GM19372 (cell line): Measurements from ENCODE around the gene LMF1.
"Not testable (repeated sequence)": the region's sequence is repeated elsewhere in the genome, so short reads cannot be mapped to it uniquely, and the experiment has no call there.

ENCODE experiments used
- ATAC-seq: cut with Tn5 transposase; IDR thresholded peaks from one replicate; pipeline ENCODE4 v1.9.1; 2021; ENCODE audit warnings: mild to moderate bottlenecking, low read depth, moderate library complexity; ENCODE audit not compliant: unreplicated experiment

LMF1 gene

DNA sequence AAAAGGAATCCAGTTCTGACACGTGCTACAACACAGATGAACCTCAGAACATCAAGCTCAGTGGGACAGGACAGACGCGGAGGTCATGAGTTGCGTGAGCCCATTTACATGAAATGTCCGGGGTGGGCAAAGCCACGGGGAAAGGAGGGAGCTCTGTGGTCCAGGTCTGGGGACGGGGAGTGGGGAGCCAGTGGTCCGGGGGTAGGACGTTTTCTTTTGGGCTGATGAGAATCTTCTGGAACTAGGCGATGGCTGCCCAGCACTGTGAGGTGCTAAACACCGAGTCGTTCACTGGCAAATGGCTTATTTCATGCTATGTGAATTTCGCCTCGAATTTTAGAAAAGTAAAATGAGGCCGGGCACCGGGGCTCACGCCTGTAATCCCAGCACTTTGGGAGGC lies 2.6 kb upstream of the LMF1 start:
- ATAC-seq, result no peak

DNA sequence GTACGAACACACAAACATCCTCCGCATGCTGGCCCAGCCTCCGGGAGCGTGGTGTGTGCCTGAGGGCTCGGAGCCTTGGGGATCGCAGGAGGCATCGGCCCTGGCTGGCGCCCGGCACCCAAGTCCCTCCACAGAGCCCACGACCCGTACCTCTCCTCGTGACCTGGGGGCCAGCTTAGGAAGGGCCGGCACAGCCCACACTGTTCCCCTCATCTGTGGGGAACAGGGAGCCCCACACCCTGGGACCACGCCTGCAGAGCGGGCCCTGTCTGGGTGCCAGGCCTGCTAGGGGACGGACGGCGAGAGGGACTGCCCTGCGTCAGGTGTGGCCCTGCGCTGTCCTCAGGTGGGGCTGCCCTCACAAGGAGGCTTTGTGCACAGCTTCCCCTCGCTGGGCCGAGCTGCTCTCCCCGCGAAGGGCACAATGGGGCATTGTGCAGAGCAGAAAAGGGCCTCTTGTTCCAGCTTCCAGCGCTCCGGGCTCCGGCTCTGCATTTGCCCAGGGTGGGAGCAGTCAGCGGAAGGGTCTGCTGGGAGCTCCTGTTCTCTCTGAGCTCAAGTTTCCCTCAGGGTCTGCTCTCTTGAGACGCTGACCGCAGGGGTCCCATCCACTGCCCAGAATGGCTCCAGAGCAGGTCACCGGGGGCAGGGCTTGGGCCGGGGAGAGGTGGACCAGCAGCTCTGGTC lies 1.7 kb upstream of the LMF1 start:
- no peak for ATAC-seq

DNA sequence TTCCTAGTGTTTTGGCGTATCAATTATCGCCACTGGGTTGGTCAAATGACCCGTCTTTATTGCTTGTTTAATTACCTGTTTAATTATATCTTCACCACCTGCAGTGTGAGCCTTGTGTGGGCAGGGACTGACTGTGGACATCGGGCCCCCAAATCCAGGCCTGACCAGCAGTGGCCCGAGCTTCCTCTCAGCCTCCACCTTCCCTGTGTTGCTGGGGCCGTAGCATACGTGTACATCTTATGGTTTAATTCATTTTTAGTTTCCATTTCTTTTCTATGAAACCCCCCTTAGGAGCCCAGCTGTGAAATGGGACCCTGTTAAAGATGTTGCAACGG lies 1.2 kb upstream of the LMF1 start:
- ATAC-seq, result no peak

DNA sequence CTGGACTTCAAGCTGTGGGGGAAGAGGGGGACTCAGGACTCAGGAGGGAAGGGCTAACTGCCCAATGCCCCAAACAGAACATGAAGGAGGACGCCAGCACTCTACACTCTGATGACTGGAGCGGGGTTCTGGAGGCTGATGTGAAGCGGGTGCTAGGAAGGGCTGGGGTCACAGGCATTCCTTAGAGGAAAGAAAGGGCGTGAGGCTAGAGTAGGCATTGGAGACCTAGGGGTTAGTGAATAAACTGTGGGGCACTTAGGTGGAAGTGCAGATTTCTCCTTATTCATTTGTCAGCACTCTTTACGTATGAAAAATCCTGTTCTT lies 760 bp upstream of the LMF1 start:
- no peak for ATAC-seq

DNA sequence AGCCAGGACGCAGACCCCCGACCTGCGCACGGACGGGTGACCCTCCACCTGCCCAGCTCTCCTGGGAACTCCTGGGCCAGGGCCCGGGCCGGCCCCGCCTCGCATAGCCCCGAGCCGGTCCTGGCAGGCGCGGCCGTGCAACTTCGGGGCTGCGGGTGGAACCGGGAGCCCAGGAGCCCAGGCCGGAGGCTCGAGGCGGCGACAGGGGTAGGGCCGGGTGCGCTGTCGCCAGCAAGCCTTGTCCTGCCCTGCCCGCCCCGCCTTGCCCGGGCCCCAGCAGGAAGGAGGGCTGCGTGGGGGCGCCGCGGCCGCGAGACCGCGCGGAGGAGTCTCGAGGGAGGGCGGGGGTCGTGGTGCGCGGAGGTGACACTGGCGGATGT lies 408 bp downstream of the LMF1 start:
- no peak for ATAC-seq

DNA sequence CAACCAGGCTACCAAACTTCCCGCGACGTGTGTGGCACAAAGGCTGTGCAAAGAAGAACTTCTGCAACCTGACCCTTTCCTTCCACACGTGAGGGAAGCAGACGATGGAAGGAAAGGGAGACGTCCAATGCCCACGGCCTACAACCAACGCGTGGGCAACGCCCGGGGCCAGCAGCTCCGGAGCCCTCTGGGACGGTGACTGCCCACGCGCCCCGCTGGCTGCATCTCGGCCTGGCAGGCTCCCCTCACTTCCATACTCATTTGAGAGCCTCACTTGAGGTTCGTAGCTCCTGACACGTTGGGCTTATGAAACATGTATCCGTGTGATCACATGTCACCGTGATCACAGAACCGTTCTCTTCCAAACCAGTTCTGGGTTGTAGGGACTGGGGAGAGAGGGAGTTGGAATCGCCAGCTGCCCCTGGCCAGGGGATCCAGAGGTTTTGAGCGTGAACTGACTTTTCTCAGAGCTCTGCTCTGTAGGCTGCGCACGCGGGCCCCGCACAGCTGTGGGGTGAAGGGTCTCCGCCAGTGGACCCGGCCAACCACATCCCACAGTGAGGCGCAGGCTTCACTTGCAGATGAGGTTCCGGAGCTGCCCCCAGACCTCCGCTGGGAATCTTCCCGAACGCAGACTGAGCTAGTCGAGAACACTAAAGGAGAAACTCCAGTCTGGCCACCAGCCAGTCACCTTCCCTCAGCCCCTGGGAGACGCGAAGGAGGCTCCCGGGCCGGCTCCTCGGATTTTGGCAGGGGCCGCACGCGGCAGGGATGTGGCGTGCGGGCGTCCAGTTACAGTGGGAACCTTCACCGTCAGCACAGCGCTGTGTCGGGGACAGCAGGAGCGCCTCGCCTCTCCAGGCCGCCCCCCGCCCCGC lies 1.0 kb downstream of the LMF1 start:
- ATAC-seq, result no peak

DNA sequence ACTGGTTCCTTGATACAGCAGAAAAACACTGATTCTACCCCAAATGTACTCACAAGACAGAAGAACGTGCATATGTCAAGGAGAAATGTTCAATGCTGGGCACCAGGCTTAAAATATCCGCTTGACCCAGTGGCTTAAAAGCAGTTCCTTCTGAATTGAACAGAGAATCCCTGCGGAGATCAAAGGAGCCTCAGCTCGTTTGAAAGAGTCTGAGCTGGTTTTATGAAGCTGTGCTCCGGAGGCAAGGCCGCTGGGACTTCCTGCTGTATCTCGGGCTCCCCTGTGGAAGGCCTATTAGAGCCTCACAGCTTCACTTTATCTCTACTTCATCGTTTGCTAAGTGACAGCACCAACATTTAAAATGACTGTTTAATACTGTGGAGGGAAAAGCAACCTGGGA lies 2.2 kb downstream of the LMF1 start:
- ATAC-seq, result no peak

DNA sequence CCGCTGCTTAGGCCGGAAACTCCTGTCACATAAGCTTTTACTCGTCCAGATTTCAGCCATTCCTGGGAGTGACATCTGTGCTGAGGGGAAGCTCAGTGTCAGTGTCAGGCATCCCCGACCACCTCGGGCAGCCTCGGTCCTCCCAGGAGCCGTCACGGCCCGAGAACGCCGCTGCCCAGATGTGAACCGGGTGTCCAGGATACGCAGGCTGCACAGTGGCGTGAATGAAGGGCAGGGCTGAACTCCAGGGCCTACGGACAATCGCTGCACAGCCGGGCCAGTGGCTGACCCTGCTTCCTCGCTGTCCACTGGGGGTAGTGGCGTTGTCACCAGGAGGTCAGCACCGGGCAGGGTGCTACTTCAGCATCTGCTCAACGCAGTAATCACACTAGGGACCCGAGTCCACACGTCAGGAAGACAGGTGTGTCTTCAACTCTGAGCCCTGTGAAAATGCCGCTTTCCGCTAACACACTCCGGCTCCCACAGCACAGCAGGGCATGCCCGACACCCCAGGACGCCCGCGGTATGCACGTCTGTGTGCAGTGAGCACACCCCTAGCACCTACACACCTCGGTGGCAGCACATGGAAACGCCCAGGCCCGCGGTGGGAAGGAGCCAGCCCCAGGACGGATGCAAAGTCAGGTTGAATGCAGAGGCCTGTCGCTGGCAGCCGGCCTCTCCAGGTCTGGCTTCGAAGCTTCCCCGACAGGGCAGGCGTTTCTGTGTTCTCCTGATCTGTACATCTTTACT lies 3.1 kb downstream of the LMF1 start:
- ATAC-seq, result no peak

DNA sequence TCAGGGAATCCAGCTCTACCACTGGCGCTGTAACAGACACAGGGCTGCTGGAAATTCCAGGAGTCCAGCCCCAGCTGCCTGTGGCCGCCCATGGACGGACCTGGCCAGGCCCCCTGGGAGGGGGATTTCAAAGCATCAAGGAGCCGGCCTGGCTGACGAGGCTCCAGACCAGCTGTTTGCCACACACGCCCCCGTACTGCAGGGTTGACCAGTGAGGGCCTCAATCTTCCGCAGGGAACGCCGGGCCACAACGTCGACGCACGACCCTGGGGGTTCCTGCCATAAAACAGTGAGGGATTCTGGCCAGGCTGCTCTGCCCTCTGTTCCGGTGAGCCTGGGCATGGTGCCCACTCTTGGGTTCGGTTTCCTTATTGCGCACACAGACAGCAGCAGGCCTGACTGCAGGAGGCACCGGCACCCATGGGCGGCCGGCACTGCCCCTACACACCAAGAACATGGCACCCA lies 3.7 kb downstream of the LMF1 start:
- no peak for ATAC-seq

DNA sequence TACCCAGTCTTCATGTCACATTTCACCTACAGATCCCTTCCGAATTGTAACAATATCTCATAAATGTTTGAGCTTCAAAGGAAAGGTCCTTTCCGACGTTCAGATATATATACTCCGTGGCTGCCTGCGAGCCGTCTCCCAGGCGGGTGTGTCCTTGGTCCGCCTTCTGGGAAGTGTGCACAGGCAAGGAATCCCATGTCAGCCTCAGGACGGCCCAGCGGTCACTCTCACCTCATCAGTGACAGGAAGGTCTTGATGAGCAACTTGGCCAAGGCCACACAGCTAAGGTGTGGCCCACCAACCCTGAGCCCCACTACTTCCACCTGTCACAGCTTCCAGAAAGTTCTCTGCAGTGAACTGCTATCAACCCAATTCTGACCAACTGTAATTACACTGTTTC lies 4.3 kb downstream of the LMF1 start:
- no peak for ATAC-seq

DNA sequence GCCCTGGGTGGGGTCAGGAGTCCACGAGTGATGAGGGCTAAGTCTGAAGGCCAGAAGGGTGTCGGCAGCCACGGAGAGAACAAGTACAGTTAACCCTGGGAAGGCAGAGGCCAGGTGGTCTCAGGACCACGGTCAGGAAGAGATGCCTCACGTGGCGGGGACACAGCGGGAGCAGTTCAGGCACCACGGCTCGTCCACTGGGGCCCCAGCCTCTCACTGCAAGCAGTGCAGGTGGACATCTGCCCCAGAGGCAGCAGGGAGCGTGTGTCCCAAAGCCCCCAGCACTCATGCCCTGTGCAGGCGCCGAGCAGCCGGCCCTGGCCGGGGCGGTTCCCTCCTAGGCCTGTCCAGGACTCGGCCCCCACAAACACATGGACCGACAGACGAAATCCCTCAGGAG lies 4.7 kb downstream of the LMF1 start:
- no peak for ATAC-seq

DNA sequence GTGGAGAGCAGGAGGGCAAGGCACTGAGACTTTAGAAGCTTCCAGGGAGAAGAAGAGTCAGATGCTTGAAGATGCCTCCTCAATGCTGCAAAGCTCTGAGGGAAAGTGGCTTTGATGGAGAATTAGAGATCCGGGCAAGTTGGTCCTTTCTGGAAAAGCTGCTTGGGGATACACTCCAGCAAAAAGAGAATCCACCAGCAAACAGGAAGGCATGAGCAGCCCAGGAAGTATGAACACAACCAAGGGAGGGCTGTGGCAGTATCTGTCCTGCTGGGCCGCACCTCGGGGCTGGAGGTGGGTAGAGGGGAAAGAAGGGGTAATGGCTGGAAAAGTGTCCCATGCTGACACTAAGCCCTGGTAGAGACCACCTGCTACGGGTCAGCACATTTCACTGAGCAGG lies 5.3 kb downstream of the LMF1 start:
- no peak for ATAC-seq

DNA sequence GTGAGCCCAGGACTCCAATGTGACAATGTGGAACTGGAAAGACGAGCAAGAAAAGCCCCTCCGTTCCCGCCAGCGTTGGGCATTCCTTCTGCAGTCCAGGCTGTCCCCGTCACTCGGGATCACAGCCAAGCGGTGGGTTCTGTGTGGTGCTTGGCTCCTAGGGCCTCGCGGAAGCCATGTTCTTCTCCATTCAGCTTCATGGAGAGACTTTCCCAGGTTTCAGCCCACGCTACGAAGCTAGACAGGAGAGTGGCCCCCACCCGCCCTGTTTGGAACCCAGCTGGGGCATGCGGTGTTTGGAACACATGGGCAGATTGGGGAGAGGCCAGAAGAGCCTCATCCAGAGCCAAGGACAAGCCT lies 5.8 kb downstream of the LMF1 start:
- no peak for ATAC-seq

DNA sequence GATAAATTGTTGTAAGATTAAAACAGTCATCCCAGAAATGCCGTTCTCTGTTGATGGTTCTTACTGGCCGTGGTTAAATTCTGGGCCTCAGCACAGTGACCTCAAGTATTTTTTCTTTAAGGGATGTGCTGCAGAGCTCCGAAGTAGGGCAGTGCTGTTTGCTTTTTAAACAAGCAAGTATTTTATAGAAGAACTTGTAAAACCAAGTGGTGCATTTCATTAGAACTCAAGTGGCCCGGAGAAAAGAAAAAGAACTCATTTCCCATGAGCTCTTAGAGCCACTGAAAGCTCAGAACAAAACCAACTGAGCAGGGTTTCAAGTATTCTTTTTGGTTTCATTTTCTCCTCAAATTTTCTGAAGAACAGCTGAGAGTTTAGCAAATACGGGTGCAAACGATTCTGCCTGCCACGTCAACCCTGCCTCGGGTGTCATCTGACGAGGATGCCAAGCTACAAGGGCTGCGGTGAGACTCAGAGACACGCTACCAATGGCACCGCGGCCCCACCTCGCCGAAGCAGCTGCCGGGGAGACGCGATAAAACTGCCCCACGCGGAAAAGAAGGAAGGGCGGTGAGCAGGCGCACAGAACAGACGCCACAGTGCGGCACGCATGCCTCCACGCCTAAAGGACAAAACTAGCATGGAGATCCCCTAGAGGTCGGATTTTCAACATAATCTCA lies 6.3 kb downstream of the LMF1 start:
- ATAC-seq, result no peak

DNA sequence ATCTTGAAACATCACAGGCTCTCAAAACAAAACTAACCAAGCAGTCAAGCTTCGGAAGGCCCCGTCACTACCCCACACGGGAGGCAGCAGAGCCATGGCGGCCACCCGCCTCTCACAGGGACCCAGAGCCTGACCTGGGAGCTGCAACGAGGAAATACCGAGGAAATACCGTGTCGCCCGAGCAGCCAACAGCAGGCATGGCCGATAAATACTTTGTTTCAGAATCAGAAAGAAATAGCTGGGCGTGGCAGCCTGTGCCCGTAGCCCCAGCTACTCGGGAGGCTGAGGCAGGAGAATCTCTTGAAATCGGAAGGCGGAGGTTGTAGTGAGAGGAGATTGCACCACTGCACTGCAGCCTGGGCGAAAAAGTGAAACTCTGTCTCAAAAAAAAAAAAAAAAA lies 6.9 kb downstream of the LMF1 start:
- no peak for ATAC-seq

DNA sequence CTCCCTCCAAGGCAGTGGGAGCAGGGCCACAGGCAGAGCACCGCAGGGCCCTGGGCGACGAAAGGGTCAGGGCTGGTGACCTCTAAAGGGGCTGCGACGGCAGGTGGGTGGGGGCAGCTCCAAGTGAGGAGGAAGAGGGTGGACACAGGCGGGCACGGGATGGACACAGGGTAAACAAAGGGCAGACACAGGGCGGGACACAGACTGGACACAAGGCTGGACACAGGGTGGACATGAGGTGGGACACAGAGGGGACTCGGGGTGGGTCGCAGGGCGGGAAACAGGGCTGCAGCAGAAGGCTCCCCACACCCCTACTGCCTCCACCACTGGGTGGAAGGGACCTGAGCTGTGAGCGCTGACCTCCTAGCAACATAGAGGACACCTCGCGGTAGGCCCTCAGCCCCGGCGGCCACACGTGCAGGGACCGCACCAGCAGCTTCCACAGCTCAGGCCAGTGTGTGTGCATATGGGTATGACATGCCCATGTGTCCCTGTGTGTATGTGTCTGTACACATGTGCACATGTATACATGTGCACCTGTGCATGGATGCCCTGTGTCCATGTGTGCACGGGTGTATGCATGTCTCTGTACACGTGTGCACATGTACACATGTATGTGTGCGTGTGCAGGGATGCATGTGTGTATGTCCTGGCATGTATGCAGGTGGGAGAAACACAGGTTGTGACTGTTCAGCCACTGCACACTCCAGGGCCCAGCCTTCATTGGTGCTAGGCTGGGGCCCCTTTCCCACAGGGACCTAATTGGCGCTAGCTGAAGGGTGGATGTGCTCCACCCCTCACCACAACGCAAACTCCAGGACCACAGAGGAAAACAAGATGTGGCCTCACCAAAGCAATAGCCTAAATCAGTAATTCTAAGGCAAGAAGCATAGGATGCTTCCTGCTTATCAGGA lies 7.6 kb downstream of the LMF1 start:
- no peak for ATAC-seq

DNA sequence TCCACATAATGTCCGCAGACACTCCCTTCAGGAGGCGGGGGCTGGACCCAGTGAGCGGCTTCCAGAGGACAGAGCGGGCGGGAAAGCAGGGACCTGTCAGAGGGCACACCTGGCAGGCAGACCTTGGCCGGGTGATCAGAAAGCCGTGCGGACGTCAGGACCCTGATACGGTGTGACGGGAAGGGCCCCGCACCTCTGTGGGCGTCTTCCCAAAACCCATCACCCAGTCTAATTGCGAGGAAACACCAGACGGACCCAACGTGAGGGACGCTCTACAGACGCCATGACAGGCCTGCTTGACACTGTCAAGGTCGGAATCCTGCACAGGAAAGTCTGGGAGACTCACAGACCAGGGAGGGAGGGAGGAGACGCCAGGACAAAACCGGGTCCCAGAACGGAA lies 8.4 kb downstream of the LMF1 start:
- ATAC-seq, result no peak

DNA sequence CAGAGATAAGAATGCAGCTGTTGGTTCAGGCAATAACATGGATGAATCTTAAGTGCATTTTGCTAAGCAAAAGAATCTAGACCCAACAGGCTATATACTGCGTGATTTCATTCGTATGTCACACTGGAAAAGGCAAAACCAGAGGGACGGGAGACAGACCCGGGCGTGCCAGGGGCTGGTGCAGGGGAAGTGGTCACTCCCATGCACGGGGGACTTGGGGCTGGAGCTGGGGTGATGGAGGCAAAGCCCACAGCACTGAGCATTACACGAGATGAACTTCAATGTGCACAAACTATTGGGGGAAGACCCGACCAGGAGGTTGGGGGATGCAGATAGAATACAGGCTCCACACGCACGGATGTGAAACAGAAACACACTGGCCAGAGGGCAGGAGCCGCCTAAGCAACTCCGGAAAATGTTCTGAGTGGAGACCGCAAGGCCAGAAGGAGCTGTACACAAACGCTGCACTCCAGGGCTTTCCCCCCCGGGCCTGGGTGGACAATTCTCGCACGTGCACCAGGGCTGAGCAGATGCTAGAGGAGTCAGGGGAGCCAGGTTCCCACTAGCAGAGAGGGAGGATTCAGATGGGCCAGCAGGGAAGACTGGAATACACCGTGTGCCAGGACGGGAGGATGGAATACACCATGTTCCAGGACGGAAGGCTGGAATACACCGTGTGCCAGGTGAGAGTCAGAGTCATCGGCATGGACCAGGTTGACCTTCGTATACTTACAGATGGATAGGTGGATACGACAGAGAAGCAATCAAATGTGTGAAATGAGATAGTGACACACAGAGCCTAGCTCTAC lies 11.3 kb downstream of the LMF1 start:
- ATAC-seq, result no peak

DNA sequence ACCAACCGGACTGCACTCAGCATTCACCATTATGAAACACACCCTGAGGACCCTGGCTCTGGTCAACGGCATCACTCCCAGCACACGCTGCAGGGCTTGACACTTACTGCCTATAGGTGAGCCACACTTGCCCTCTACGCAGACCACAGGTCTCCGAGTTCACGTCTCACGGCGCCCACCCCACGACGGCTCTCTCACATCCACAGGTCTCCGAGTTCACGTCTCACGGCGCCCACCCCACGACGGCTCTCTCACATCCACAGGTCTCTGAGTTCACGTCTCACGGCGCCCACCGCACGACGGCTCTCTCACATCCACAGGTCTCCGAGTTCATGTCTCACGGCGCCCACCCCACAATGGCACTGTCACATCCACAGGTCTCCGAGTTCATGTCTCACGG lies 15.0 kb downstream of the LMF1 start:
- ATAC-seq, result not testable (repeated sequence)
